CD4-positive, alpha-beta T cell treated with Interleukin-1 beta for 1 hour (primary cell): ENCODE measurements around the gene SPECC1L.

ENCODE experiments used
- DNase-seq, 2 donors: peaks; one replicate each; pipeline ENCODE4 v3.0.0-alpha.2; 2020 to 2022

Gene SPECC1L

GRCh38 chr22:24363243-24363642 lies 92.6 kb downstream of the SPECC1L start:
- DNase-seq: no peak

GRCh38 chr22:24366701-24367100 lies 96.1 kb downstream of the SPECC1L start:
- DNase-seq: no peak

- DNase-seq: no peak
These were observed 97.2 kb downstream of the SPECC1L start for GRCh38 chr22:24367841-24368240.

GRCh38 chr22:24370401-24370800 lies 99.8 kb downstream of the SPECC1L start:
- DNase-seq: no peak

- no peak for DNase-seq
These were observed 105.4 kb downstream of the SPECC1L start for GRCh38 chr22:24376002-24376401.

- no peak for DNase-seq
These were observed 106.0 kb downstream of the SPECC1L start for GRCh38 chr22:24376586-24376985.

- no peak for DNase-seq
These were observed 108.9 kb downstream of the SPECC1L start for GRCh38 chr22:24379536-24379935.

- DNase-seq: no peak
These were observed 109.7 kb downstream of the SPECC1L start for GRCh38 chr22:24380220-24380904.

- DNase-seq: no peak
These were observed 110.2 kb downstream of the SPECC1L start for GRCh38 chr22:24380905-24381230.

GRCh38 chr22:24383061-24383460 lies 112.4 kb downstream of the SPECC1L start:
- DNase-seq: no peak

GRCh38 chr22:24384131-24384530 lies 113.5 kb downstream of the SPECC1L start:
- DNase-seq: no peak

GRCh38 chr22:24386937-24387471 lies 116.4 kb downstream of the SPECC1L start:
- DNase-seq: no peak

GRCh38 chr22:24389680-24390079 lies 119.0 kb downstream of the SPECC1L start:
- DNase-seq: no peak

GRCh38 chr22:24390156-24390555 lies 119.5 kb downstream of the SPECC1L start:
- no peak for DNase-seq

- no peak for DNase-seq
These were observed 119.9 kb downstream of the SPECC1L start for GRCh38 chr22:24390576-24390975.

GRCh38 chr22:24391836-24392217 lies 121.2 kb downstream of the SPECC1L start:
- no peak for DNase-seq

- no peak for DNase-seq
These were observed 121.7 kb downstream of the SPECC1L start for GRCh38 chr22:24392218-24392931.

GRCh38 chr22:24393012-24393559 lies 122.5 kb downstream of the SPECC1L start:
- DNase-seq: no peak

GRCh38 chr22:24393848-24394247 lies 123.2 kb downstream of the SPECC1L start:
- no peak for DNase-seq

GRCh38 chr22:24394254-24394653 lies 123.6 kb downstream of the SPECC1L start:
- no peak for DNase-seq

GRCh38 chr22:24398409-24398808 lies 127.8 kb downstream of the SPECC1L start:
- no peak for DNase-seq

GRCh38 chr22:24400034-24400725 lies 129.5 kb downstream of the SPECC1L start:
- no peak for DNase-seq
